GM12875 (cell line): ENCODE data around the gene KRTAP12-1.
"Not testable (repeated sequence)": the region's sequence is repeated elsewhere in the genome, so short reads cannot be mapped to it uniquely, and the experiment has no call there.

ENCODE experiments used
- H3K4me3 ChIP-seq: one replicate; pipeline ENCODE4 v1.5.1; 2011; ENCODE audit warnings: low read depth, low read length, control low read depth
- TF ChIP-seq, protein P1 (sequence below): IDR thresholded peaks from 2 replicates; pipeline ENCODE4 v1.5.1; 2011; ENCODE audit warnings: low read depth, mild to moderate bottlenecking, control low read depth, inconsistent platforms, low read length, moderate library complexity, borderline replicate concordance; ENCODE audit not compliant: insufficient read depth

Gene KRTAP12-1

DNA sequence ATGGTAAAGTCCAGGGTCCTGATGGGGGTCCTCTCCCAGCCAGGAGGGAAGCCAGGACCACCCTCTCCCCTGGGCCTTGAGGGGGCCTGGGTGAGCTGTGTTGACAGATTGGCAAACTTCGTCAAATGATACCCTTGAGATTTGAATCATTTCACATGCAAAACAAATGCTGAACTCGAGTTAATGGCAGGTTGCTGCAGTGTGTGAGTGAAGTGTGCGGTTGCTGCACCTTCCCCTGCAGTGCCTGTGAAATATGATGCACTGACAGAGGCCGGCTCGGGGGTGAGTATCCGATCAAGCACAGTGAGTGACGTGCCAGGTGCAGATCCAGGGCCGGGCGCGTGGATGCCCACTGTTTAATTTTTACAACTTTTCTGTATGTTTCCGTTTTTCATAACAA, 5.7 kb upstream of the KRTAP12-1 start:
- TF ChIP-seq, protein P1, sequence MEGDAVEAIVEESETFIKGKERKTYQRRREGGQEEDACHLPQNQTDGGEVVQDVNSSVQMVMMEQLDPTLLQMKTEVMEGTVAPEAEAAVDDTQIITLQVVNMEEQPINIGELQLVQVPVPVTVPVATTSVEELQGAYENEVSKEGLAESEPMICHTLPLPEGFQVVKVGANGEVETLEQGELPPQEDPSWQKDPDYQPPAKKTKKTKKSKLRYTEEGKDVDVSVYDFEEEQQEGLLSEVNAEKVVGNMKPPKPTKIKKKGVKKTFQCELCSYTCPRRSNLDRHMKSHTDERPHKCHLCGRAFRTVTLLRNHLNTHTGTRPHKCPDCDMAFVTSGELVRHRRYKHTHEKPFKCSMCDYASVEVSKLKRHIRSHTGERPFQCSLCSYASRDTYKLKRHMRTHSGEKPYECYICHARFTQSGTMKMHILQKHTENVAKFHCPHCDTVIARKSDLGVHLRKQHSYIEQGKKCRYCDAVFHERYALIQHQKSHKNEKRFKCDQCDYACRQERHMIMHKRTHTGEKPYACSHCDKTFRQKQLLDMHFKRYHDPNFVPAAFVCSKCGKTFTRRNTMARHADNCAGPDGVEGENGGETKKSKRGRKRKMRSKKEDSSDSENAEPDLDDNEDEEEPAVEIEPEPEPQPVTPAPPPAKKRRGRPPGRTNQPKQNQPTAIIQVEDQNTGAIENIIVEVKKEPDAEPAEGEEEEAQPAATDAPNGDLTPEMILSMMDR, result no peak
- H3K4me3 ChIP-seq, result no peak overlapping the region

DNA sequence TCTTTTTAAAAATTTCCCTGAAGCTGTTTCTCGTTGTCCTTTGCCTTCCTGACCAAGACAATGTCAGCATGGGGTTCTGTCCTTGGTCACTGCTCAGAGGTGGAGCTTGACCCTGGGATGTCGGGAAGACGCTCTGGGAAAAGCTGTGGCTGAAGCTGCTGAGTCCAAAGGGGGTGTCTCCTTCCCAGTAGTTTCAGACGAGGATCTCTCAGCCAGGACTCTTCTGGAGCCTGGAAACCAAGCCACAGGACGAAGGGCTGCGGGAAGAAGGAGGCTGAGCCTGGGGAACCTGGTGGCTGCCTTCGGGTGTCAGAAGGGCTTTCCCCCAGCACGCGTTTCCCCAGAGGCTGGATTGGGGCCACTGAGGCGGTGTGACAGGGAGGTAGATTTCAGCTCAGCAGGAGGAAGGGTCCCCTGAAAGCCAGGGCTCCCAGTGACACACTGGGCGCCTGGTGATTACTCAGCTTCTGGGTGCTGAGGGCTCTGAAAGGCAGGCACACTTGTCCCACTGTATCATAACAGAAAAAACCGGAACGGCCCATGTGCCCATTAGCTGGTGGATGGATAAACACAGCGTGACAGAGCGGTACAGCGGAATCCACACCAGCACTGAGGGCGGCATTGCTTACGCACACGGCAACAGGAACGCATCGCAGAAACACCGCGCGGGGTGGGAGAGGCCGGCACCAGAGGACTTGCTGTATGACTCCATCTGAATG, 5.0 kb upstream of the KRTAP12-1 start:
- TF ChIP-seq, protein P1, result no peak
- no peak overlapping the region for H3K4me3 ChIP-seq

DNA sequence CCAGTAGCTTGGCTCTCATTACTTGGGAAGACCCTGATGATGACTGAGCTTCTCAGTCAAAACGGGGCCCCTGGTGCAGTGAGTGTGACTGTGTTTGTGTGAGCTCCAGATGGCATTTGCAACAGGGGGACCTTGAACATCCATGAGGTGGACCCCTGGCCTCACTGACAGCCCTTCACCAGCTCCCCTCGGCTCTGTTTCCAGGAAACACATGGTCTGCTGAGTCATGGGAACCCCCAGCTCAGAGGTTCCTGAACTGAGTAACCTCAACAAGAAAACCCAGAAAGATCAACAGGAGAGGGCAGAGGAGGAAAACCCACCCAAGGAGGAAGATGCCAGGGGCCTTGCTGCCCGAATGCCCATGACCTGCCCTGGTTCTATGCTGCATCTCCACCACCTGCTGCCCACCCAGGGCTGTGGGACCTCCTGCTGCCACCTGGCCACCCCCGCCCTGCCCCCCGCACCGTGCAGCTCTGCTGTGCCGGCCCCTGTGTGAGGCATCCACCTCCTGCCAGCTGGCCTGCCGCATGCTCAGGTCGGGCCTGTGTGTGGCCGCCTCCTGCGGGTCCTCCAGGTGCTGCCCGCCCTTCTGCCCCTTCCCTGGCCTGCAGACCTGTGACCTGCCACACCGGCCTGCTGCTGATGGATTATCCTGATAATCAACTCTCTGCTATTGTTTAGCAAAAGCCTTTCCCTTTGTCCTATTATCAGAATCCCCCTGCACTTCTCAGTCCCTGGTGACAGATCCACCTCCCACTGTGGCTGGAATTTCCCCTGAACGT, 4.2 kb upstream of the KRTAP12-1 start:
- TF ChIP-seq, protein P1, result no peak
- H3K4me3 ChIP-seq, result no peak overlapping the region

DNA sequence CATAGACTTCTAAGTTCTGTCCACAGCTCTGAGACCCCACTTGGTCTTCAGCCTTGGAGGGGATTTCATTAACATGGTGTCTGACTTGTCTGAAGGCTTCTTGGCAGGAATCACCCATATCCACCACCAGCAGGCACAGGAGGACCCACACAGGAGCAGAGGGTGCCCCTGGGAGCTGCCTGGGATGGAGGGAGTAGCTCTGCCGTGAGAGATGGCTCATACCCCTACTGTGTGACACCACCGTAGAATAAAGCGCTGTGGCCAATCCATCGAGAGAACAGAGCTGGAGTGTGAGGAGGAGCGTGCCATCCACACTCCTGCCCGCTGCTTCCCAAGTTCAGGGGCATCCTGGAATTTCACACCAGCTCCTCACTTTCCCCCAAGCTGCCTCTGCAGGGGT, 3.1 kb upstream of the KRTAP12-1 start:
- not testable (repeated sequence) for H3K4me3 ChIP-seq

DNA sequence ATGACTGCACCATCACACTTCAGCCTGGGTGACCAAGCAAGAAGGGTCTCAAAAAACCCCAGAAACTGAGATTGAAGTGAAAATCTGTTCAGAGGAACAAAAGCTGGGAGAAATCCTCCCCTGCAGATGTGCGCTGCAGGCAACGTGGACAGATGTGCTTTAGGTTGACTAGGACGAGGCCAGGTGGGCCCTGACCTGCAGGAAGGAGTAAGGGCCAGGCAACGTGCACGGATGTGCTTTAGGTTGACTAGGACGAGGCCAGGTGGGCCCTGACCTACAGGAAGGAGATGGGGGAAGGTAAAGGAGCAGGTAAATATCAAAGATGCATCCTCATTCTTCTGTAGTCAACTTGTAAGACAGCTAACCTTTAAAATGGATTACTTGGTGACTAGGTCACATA, 2.5 kb upstream of the KRTAP12-1 start:
- TF ChIP-seq, protein P1, result no peak
- no peak overlapping the region for H3K4me3 ChIP-seq

DNA sequence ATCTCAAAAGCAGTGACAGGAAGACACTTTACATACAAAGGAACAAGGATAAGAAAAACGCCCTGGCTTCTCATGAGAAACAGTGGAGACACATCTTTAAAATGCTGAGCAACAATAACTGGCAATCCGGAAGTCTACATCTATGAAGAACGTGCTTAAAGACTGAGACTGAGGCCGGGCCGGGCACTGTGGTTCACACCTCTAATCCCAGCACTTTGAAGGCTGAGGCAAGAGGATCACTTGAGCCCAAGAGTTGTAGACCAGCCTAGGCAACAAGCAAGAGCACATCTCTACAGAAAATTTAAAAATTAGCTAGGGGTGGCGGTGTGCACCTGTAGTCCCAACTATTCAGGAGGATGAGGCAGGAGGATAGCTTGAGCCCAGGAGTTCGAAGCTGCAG, 2.1 kb upstream of the KRTAP12-1 start:
- TF ChIP-seq, protein P1, result no peak
- no peak overlapping the region for H3K4me3 ChIP-seq

DNA sequence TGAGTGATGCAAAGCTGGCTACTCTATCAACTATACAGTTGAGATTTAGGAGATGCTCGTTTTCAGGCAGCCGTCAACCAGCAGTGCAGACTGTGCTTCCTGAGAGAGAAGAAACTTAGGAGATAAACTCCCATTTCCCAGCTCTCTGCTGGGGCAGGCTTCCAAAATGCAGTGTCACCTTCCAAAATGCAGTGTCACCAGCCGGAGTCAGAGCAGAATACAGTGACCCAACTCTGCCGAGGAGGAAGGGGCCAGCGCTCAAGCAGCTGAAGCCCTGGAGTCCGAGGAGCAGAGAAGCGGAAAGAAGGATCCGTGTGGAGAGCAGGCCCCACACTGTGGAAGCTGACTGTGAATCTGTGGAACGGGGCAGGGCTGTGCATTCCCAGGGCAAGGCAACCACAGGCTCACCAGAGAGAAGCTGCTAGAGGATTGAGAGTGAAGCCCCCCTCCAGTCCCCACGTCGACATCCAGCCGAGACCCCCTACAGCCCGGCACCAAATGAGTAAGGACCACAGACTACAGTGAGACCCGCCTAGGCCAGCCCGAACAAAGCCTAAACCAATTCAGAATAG, 703 bp upstream of the KRTAP12-1 start:
- H3K4me3 ChIP-seq, result no peak overlapping the region
- TF ChIP-seq, protein P1, result no peak
